Cerebellar nuclear complex (tissue), 1 donor: ENCODE data around the gene SPRED3.
"Not testable (repeated sequence)": the region's sequence is repeated elsewhere in the genome, so short reads cannot be mapped to it uniquely, and the experiment has no call there.

ENCODE experiments used
- DNase-seq, 2 experiments: peaks; one replicate each; lab custom pipeline; 2025; lab: John Stamatoyannopoulos, UW

SPRED3 gene

DNA sequence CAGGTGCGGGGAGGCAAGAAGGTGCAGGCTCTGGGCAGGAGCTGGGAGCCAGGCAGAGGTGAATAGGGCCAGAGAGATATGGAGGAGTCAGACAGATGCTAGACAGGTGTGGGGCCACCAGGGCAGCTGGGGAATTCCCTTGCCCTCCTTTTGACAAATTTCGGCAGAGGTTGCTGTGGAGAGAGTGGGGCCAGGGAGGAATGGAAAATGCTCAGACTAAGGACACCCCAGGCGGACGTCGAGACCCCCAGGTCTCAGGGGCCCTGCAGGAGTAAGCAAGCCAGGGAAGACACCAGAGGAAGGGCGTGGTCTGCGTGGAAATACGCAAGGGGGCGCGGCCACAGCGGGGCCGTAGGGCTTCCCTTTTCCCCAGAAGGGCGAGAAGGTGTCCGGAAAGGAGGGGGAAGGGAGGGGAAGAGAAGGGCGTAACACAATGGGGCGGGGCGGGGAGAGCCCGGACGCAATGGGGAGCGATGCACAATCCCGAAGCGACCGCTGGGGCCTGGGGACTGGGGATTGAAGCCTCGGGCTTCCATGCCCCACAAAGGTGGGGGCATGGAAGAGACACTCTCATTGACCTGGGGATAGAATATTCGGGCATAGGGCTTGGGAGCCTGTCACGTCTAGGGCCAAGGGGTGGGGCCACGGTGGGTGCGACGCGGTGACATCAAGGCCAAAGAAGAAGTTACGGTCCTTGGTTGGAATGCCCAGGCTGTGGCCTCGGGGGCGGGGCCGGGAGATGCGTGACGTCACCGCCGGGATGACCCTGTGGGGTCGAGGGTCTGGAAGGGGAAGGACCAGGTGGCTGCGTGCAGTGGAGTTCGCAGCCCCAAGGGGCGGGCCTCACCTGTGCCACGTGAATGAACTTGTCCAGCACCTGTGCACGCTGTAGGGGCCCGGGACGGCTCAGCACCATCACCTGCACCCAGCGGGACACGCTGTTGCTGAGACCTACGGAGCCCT lies 29.3 kb downstream of the SPRED3 start:
- DNase-seq, result no peak

DNA sequence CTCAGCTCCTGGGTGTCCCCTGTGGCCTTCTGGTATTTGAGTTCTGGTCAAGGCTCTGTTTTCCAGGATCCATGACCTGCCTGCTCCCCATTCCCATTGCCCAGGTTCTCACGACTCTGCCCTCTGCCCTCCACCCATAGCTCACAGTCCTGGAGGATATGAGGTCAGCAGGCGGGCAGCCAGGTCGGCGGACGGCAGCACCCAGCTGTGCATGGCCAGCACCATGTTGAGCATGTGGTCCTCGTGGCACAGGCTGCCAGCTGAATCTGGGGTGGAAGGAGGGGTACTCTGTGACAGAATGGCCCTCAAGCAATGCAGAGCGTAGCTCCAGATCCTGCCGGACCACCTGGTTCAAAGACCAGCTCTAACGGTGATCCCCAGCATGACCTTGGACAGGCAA lies 32.4 kb downstream of the SPRED3 start:
- DNase-seq, result no peak

DNA sequence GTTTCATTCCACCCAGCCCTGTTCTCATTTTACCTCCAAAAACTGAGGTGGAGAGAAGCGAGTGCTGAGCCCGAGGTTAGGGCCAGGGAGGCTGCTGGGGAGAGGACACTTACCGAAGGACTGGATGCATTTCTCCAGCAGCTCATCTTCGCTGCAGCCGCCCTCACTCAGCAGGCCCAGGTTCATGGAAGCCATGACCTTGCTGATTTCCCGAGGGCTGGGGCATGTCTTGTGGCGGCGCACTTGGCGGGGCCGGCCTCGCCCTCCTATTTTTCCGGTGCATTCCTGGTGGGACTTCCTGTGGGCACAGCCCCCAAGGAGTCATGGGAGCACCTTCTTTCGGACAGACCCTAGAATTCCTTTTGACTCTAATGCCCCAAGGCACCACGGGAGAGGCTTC lies 33.4 kb downstream of the SPRED3 start:
- DNase-seq, result no peak

DNA sequence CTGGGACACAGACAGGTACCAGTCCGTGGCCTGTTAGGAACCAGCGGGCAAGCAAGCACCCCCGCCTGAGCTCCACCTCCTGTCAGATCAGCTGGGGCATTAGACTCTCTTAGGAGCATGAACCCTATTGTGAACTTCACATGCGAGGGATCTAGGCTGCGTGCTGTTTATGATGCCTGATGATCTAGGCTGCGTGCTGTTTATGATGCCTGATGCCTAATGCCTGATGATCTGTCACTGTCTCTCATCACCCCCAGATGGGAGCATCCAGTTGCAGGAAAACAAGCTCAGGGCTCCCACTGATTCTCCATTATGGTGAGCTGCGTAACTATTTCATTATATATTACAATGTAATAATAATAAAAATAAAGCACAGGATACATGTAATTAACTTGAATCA lies 33.9 kb downstream of the SPRED3 start:
- no peak for DNase-seq

DNA sequence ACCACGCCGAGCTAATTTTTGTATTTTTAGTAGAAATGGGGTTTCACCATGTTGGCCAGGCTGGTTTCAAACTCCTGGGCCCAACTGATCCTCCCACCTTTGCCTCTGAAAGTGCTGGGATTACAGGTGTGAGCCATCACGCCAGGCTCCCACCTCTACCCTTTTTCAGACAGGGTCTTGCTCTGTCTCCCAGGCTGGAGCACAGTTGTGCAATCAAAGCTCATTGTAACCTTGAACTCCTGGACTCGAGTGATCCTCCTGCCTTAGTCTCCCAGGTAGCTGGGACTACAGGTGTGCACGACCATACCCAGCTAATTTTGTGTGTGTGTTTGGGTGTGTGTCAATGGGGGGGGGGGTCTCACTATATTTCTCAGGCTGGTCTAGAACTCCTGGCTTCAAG lies 35.8 kb downstream of the SPRED3 start:
- no peak for DNase-seq

DNA sequence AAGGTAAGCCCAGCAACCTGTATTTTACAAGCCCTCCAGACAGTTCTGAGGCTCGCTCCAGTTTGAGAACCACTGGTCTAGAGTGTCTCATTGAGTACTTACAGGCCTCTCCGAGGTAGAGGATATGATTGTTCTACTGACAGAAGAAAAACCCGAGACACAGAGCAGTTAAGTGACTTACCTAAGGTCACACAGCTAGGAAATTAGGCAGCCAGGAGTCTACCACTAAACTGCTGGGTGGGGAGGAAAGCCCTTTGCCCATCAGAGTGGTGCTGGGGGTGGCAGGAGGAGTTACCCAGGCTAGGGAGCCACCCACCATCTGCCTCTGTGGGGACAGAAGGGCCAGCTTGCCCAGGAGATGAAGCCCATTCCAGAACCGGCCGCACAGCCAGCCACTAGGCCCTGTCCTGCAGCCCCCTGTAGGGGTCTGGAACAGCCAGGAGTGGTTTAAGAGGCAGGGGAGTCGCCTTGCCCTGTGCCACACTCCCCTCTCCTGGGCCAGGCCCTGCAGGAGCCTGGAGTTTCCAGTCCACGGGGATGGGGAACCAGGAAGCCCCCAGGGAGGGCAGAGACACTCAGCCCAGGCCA lies 36.8 kb downstream of the SPRED3 start:
- DNase-seq, result no peak

DNA sequence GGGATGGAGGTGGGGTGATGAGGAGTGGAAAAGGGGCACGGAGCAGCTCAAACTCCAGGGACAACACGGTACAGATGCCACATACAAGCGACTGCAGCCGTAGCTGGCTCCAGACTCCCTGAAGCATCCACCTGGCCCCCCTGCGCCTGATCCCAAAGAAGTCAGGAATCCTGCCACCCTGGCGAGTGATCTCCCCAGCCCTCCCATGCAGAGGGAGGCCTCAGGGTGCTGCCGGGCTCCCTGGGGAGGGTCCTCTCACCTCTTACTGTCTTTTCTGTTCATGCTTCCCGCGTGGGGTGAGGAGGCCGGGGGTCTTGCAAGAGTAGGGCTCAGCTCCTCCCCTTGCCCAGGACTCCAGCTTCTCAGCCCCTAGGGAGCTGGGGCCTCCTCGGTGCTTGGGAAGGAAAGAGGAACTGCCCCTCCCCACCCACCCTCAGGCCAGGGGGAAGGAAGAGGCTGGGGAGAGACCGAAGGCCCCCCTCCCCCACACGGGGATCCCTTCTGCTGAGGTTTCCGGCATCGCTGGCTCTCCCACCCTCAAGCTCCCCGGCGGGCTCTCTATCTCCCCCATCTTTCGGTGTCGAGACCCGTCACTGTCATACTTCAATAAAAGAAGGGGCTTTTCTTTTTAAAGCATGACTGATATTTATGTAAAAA lies 37.4 kb downstream of the SPRED3 start, which contains the start of gene RASGRP4:
Gene RASGRP4, minus strand, starts transcription at position 410 of the 657 bp plus-strand sequence. Its CDS starts 128 bp downstream, at position 282.
- no peak for DNase-seq

DNA sequence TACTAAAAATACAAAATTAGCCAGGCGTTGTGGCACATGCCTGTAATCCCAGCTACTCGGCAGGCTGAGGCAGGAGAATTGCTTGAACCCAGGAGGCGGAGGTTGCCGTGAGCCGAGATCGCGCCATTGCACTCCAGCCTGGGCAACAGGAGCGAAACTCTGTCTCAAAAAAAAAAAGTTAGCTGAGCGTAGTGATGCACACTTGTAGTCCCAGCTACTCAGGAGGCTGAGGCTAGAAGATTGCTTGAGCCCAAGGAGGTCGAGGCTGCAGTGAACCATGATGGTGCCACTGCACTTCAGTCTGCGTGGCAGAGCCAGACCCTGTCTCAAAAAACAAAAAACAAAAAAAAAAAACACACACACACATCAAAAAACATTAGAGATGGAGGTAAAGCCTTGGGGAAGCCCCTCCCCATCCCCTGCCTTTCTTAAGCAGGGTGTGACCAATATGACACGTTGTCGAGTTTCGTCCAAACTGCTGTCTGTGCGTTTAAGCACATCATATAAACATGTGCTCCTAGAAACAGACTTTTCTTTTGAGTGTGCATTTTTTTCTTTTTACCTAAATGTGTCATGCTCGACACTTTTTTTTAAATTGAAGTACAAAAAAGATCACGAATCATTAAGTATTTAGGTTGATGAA lies 38.7 kb downstream of the SPRED3 start:
- not testable (repeated sequence) for DNase-seq

DNA sequence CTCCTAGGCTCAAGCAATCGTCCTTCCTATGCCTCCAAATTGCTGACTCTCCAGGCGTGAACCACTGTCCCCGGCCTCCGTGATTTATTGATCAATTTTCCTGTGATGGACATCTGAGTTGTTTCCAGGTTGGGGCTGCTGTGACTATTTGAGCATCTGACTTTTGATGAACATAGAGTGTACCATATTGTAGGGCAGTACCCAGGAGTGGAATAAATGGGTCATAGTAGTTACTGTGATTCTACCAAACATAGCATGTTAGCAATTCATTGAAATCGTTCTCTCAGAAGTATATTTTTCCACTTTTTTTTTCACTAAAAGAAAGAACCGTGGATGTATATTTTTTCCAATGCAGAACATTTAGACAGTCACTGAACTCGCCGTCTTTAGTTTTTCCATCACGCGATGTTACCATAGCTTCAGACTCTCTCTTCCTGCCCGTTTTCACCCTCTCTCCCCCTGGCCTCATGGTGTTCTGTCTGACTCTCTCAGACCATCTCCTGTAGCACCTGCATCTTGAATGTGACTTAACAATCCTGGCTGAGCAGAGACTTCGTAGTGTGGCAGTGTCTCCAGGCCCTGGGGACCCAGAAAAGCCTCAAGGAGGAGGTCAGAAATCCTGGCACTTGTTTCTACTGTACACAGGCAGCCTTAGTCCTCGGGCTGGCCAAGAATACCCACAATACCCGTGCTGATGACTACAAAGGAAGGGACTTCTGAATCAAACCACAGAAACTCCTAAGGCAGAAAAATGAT lies 40.7 kb downstream of the SPRED3 start:
- DNase-seq, result no peak

DNA sequence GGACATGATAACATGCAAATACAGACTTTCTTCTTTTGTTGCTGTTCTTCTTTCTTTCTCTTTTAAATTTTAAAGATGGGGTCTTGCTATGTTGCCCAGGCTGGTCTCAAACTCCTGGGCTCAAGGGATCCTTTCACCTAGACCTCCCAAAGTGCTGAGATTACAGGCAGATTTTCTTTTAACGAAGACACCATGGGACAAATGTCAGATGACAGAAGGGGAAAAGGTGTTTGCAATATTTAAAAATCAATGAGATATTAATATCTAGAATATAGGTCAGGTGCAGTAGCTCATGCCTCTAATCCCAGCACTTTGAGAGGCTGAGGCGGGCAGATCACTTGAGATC lies 41.3 kb downstream of the SPRED3 start:
- DNase-seq, result no peak

DNA sequence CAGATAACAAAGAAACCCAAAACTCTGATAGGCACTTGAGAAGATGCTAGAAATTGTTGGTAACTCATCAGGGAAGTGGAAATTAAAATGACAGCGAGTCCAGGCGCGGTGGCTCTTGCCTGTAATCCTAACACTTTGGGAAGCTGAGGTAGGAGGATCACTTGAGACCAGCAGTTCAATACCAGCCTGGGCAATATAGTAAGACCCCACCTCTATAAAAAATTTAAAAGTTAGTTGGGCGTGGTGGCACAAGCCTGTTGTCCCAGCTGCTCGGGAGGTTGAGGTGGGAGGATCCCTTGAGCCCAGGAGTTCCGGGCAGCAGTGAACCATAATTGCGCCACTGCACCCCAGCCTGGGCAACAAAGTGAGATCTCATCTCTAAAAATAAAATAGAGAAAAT lies 42.4 kb downstream of the SPRED3 start:
- DNase-seq, result no peak

DNA sequence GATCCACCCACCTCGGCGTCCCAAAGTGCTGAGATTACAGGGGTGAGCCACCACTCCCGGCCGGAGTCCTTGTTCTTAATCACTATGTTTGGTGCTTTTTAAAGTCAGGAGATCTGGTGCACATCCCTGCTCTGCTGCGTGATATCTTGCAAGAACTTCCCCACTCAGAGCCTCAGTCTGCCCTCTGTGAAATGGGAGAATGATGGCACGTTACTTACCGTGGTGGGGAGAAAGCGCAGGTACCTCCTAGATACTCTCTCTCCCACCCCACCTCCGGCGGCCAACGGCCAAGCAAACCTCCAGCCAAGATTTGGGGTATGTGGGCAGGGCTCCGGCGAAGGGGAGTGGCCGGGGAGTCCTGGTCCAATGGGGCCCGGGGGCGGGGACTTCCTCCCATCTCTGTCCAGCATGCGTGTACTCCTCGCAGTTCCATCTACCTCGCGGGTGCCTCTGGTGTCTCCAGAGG lies 44.8 kb downstream of the SPRED3 start, which contains the start of gene RYR1:
Gene RYR1, plus strand, starts transcription at position 424 of the 466 bp plus-strand sequence. CDS start 139 bp downstream, outside the sequence.
- no peak for DNase-seq

DNA sequence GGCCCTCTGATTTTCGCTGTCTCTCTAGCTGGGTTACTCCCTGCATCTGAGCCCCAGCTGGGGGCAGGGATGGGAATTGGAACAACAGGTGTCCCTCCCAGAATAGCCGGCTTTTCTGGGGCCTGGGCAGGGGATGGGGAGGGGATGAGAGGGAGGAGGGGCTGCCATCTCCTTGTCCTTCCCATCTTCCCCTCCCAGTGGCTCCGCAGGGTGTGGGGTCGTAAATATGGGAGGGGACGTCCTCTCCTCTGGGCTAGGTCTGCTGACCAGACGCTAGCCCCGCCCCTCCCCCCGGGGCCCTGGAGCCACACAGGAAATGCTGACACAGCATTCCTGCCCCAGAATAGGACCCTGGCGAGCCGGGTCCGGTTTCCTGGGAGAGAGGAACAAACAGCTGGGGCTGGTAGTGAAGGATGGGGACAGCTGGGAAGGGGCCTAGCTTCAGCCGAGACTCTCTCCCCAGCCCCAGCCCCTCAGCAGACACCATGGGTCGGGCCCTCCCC lies 46.1 kb downstream of the SPRED3 start:
- DNase-seq, result no peak

DNA sequence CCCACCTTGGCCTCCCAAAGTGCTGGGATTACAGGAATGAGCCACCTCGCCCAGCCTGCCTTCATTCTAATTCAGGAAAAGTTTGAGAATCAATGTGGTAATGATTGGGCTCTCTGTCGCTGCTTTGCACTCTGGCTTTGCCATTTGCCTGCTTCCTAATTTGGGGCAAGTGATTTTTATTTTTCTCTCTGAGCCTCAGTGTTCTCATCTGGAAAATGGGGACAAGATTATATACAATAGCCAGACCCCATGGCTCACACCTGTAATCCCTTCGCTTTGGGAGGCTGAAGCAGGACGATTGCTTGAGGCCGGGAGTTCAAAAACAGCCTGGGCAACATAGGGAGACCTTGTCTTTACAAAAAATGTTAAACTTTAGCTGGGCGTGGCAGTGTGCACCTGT lies 48.8 kb downstream of the SPRED3 start:
- DNase-seq, result no peak

DNA sequence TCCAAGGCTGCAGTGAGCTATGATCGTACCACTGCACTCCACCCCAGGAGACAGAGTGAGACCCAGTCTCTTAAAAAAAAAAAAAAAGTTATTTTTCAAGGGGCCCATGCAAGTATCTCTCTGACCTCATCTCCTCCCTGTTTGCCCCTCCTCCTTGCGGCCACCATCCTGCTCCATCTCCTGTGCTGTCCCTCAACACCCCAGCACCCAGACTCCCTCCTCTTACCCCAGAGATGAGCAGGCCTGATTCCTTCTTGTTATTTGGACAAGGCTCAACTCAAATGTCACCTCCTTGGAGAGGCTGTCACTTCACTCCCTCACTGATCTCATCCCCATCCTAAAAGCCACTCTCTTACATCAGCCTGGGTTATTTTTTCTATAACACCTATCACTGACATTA lies 49.4 kb downstream of the SPRED3 start:
- DNase-seq, result no peak

DNA sequence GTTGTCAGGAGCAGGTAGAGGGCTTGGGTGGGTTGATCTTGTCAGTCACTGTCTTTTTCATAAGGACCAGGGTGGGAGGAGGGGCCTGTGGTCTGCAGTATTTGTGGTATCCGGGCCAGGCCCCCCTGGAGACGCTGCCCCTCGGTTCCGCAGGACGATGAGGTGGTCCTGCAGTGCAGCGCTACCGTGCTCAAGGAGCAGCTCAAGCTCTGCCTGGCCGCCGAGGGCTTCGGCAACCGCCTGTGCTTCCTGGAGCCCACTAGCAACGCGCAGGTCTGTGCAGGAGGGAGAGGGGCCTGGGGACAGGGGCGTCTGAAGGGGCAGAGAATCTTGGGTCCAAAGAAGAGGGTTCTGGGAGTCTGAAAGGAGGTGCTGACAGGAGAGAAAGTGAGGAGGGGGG lies 52.1 kb downstream of the SPRED3 start:
- no peak for DNase-seq

DNA sequence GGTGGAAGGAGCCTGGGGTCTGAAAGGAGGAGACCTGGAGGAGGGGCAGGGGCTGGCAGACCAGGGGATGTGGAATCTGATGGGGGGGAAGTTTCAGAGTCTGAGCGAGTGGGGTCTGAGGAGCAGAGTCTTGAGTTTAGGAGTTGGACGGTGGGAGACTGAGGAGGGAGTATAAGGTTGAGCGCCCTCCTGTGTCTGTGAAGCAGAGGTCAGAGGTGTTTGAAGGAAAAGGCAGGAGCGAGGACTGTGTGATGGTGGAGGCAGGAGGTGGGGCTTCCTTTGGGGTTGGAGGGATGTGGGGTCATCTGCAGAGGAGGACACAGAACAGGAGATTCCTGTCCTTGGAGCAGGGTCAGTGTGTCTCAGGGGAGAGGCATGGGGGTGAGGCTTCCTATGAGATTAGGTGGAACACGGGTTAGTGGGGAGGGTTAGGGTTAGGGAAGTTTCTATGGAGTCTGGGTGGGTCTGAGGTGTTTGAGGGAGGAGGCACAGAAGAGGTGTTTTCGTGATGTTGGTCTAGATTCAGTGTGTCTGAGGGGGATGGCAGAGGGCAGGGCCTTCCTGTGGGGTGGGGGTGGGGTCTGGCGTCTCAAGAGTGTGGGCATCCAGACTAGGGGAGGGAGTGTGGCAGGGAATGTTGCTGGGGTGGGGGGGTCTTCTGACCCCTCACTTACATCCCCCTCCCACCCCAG lies 53.3 kb downstream of the SPRED3 start:
- no peak for DNase-seq

DNA sequence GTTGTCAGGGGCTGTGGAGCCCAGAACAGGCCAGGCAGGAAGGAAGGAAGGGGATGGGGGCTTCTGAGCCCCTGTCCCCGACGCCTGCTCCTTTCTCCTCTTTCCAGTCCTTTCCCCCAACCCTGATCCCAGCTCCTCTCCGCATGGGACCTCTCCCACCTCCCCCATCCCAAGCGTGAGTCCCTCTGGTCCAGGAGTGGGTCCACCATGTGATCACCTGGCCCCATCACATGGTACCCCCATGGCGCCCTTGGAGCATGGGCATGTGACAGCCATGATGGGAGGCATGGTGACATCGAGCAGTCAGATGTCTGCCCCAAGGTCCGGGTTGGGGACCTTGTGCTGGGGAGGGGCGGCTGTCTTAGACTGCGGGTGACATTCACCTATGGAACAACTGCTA lies 54.2 kb downstream of the SPRED3 start:
- DNase-seq, result no peak

DNA sequence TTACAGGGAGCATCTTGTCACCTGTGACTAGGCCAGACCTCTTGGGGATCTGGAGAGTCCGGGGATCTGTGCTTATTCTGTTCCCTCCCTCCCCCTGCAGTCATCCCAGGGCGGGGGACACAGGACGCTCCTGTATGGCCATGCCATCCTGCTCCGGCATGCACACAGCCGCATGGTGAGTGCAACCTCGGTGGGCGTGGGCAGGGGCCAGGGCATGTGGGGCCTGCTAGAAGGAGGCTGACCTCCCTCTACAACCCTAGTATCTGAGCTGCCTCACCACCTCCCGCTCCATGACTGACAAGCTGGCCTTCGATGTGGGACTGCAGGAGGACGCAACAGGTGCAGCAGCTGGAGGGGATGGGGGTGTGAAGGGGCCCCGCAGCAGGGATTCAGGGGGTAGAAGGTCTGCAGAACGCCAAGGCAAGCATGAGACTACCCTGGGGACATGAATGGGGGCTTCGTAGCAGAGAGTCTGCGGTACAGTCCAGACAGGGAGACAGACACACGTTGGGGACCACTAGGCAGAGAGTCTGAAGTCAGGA lies 55.0 kb downstream of the SPRED3 start:
- DNase-seq, result no peak

DNA sequence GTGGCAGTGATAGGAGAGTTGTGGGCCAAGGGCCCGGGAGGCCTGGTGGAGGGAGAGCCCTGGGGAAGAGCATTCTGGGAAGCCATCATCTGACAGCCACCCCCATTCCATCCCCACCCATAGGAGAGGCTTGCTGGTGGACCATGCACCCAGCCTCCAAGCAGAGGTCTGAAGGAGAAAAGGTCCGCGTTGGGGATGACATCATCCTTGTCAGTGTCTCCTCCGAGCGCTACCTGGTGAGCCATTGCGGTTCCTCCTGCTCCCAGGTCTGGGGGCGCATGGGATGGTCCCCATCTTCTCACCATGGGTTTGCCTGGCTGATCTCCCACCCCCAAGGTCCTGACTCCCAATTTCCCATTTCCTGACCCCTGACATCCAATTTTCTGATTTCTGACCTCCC lies 55.5 kb downstream of the SPRED3 start:
- DNase-seq, result no peak
